ENCODE measurements around the gene GUCA1A.

The GUCA1A gene

DNA sequence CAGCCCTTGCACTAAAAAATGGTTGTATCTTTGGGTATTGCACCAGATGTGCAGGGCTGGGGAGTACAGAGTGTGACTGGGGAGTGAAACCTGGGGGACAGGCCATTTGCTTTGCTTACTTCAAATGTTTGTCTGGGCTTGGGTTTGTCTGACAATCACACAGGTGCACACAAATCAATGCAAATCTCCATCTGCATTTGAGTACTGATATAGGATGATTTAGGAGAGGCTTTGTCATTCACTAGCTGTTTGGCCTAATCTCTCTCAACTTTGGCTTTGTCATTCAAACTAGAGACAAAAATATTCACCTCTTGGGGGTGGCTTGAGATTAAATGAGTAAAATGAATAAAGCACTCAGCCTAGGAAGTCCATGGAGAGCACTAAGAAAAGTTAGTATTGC is 3.8 kb downstream of the GUCA1A start:
- TF ChIP-seq, protein P1, sequence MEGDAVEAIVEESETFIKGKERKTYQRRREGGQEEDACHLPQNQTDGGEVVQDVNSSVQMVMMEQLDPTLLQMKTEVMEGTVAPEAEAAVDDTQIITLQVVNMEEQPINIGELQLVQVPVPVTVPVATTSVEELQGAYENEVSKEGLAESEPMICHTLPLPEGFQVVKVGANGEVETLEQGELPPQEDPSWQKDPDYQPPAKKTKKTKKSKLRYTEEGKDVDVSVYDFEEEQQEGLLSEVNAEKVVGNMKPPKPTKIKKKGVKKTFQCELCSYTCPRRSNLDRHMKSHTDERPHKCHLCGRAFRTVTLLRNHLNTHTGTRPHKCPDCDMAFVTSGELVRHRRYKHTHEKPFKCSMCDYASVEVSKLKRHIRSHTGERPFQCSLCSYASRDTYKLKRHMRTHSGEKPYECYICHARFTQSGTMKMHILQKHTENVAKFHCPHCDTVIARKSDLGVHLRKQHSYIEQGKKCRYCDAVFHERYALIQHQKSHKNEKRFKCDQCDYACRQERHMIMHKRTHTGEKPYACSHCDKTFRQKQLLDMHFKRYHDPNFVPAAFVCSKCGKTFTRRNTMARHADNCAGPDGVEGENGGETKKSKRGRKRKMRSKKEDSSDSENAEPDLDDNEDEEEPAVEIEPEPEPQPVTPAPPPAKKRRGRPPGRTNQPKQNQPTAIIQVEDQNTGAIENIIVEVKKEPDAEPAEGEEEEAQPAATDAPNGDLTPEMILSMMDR (IDR thresholded peaks at IDR 0.05; ENCODE audit: low read depth, low read length) = no peak

DNA sequence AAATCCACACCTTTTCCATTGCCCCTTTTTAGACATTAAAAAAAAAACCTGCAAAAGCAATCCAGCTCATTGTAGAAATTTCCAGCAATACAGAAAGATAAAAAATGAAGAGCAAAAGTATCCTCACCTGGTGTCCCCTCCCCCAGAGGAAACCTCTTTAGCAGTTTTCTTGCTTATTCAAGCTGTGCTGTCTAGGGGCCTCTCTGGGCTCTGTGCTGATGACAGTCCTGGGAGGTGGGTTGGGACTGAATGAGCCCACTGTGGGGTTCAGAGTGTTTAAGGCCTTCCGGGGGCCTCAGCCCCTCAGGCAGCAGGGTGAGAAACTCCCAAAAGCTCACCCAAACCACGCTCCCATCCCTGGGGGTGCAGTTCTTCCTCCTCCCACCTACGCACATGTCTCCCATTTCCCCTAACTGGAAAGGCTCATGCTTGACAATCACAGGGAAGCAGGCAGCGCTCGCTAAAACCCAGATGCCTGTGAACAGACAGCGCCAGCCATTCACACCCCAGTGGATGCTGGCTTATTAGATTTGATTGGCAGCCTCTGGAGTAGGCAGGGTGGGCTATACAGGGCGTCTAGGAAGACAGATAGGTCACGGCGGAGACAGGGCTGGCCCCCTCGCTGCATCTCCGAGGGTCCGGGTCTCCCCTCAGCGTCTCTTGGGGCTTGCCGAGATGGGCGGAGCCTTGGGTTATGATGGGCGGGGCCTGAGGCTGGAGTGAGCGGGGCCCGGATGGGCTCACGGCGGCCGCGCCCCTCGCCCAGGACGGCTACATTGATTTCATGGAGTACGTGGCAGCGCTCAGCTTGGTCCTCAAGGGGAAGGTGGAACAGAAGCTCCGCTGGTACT is 4.6 kb downstream of the GUCA1A start:
- H3K4me3 ChIP-seq (ENCODE audit: low read depth, low read length) = no peak overlapping the region
- TF ChIP-seq, protein P1 (IDR thresholded peaks at IDR 0.05; ENCODE audit: low read depth, low read length) = no peak

More for the DNA sequence above, 3.8 kb downstream of the GUCA1A start:
- no peak overlapping the region for H3K4me3 ChIP-seq (ENCODE audit: low read depth, low read length)

DNA sequence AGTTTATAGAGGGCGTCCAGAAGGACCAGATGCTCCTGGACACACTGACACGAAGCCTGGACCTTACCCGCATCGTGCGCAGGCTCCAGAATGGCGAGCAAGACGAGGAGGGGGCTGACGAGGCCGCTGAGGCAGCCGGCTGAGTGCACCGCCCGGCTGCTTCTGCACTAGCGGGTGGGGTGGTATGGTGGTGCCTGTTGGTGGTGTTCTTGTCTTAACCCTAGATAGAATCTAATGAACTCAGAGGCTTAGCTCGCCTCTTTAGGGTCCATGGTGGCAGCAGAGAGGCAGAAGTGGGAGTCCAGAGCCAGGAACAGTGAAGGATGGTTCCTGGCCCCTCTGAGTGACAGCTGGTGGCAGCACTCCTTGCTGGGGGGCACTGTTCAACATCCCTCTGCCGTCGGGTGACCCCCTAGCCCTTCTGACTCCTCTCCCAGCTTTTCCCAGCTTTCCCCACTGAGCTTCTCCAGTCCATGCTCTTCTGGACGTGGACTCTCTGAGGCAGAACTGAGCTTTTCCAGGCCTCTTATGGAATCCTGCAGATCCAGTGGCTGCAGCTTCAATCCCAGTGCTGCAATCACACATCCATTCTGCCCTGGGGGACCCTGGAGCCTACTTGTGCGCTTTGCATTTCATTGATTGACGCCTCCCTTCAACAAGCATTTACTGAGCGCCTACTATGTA is 6.2 kb downstream of the GUCA1A start:
- no peak overlapping the region for H3K4me3 ChIP-seq (ENCODE audit: low read depth, low read length)

DNA sequence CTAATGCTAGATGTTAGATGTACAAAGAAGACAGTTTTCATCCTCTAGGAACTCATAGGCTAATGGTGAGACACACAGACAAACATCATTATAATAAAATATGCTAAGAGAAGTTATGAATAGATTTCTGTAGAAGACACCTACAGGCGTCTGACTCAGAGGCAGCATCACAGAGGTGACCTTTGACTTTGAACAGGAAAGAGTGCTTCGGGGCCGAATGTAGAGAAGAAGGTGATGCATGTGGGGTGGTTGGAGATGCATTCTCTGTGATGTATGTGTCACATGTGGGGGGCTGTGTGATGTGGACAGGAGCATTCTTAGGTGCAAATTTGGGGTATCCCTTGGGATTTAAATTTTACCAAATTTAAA is 6.8 kb downstream of the GUCA1A start:
- TF ChIP-seq, protein P1 (IDR thresholded peaks at IDR 0.05; ENCODE audit: low read depth, low read length) = no peak

More for the DNA sequence above, 6.2 kb downstream of the GUCA1A start:
- TF ChIP-seq, protein P1 (IDR thresholded peaks at IDR 0.05; ENCODE audit: low read depth, low read length) = no peak

DNA sequence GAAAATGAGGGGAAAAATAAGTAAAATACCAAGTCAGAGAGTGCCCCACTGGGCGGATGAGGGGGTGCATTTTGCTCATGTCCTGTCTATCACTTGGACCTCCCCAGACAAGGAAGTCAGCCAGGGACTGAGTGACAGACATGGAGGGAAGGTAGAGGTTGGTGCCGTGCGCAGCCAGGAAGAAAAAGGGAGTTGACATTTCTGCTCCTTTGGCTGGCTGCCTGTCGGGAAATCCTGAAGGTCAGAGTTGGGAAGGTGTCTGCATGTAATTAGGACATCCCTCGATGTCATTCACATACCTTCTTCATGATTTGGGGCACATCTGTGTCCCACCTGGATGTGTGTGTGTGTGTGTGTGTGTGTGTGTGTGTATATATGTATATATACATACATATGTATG is 8.9 kb downstream of the GUCA1A start:
- no peak overlapping the region for H3K4me3 ChIP-seq (ENCODE audit: low read depth, low read length)
- TF ChIP-seq, protein P1 (IDR thresholded peaks at IDR 0.05; ENCODE audit: low read depth, low read length) = no peak

More for the DNA sequence above, 6.8 kb downstream of the GUCA1A start:
- no peak overlapping the region for H3K4me3 ChIP-seq (ENCODE audit: low read depth, low read length)

DNA sequence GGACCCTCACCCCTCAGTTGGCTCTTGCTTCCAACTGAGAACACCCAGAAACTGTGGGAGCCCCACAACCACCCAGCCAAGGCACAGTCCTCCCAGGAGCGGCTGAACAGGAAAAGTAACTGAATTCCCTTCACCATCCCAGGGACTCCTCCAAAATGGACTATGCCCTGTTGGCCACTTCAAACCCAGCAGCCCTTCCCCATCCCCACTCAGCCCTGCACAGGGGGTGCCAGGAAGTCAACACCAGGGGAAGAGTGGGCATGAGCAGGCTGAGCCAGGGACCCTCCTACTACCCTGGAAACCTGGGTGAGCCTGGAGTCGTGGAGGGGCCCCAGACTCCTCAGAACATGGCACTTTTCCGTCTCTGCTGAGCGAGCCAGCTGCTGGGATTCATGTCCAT is 11.3 kb downstream of the GUCA1A start:
- H3K4me3 ChIP-seq (ENCODE audit: low read depth, low read length) = no peak overlapping the region
- TF ChIP-seq, protein P1 (IDR thresholded peaks at IDR 0.05; ENCODE audit: low read depth, low read length) = no peak

DNA sequence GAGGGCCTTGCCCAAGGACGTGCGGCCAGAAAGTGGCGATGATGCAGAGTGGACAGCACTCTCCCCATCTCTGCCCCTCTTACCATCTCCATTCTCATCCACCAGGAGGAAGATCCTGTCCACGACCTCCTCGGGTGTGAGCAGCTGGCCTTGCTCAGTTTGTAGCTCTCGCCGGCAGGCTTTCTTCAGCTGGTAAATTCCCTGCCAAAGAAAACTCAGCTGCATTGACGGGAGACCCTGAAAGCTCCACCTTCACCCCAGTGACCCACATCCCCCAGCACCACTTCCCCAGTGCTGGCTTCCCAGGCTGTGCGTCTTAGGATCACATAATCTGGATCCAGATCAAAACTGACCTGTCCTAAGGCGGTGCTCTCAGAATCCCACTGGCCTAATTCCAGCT is 12.4 kb downstream of the GUCA1A start:
- TF ChIP-seq, protein P1 (IDR thresholded peaks at IDR 0.05; ENCODE audit: low read depth, low read length) = no peak
- no peak overlapping the region for H3K4me3 ChIP-seq (ENCODE audit: low read depth, low read length)

All from WI38 (cell line).